K562 (cell line): ENCODE measurements around the gene STX17. TPM values are rescaled to one million over a fixed set of nuclear protein-coding genes. Genes with fewer than 3 reads are reported as not detected.

Experiments used
- ATAC-seq: fragments of 200-7000 bp; cut with Tn5 transposase; 3 replicates; pipeline ENCODE4 v1.9.1; 2020; ENCODE audit warnings: moderate library complexity
- BruUV-seq: library from RNA; stranded (reverse); fragments of 400-500 nt; replicated peaks from 2 replicates; lab custom pipeline; 2021; lab: Mats Ljungman, UMichigan
- CTCF ChIA-PET: fragments of 300-600 bp; formaldehyde crosslinking; extraction: SDS; loops from one replicate; lab custom pipeline; 2021; ENCODE audit warnings: low intra/inter-chr PET ratio; lab: Yijun Ruan, JAX
- POLR2A ChIA-PET: fragments of 300-600, 350-650 bp; sonication (Branson Sonifier 250); formaldehyde crosslinking; extraction: SDS; loops from one replicate; lab custom pipeline; 2021; ENCODE audit warnings: antibody characterized with exemption, inconsistent platforms; lab: Yijun Ruan, JAX
- DNase-seq, 4 experiments: peaks; one replicate each; pipeline versions ENCODE4 v3.0.0 to v3.0.0-alpha.2; 2011 to 2018; ENCODE audit warnings: low spot score in 3 of 4, mixed read lengths in 3 of 4; ENCODE audit errors: extremely low read depth in 1 of 4
- FAIRE-seq: peaks from 2 replicates; lab custom pipeline; 2011; peaks lifted over from hg19 to GRCh38; lab: Jason Lieb, UNC
- H2AFZ ChIP-seq: 2 replicates; pipeline ENCODE4 v1.6.0; 2011; ENCODE audit warnings: low read depth, low read length, control low read depth, inconsistent platforms
- H3K27ac ChIP-seq: fragments of 200-600 bp; 3 replicates; pipeline ENCODE4 v1.8.0; 2011; ENCODE audit warnings: low read depth, mild to moderate bottlenecking, control low read depth, inconsistent platforms, low read length, moderate library complexity, mixed read lengths; ENCODE audit errors: extremely low read depth
- H3K27me3 ChIP-seq, 2 experiments: fragments of 300-600 bp in 1 of 2; 2 replicates in 1 of 2; 3 replicates in 1 of 2; pipeline versions ENCODE4 v1.6.0 to v1.8.0; 2011; ENCODE audit warnings: inconsistent platforms in 2 of 2, low read length in 2 of 2, mild to moderate bottlenecking in 1 of 2, mixed read lengths in 1 of 2, moderate library complexity in 1 of 2; ENCODE audit not compliant: control insufficient read depth in 2 of 2, insufficient read depth in 2 of 2
- H3K36me3 ChIP-seq: fragments of 300-600 bp; 3 replicates; pipeline ENCODE4 v1.8.0; 2011; ENCODE audit warnings: mild to moderate bottlenecking, low read length, inconsistent platforms; ENCODE audit not compliant: control insufficient read depth, insufficient read depth
- H3K4me1 ChIP-seq, 2 experiments: fragments of 200-600 bp in 1 of 2; replicated peaks in 1 of 2; 2 replicates in 1 of 2; 3 replicates in 1 of 2; pipeline versions ENCODE4 v1.5.1 to v1.8.0; 2011; ENCODE audit warnings: inconsistent platforms in 2 of 2, low read length in 2 of 2, mild to moderate bottlenecking in 1 of 2, mixed read lengths in 1 of 2, moderate library complexity in 1 of 2; ENCODE audit not compliant: control insufficient read depth in 2 of 2, insufficient read depth in 2 of 2
- H3K4me2 ChIP-seq: 2 replicates; pipeline ENCODE4 v1.6.1; 2011; ENCODE audit warnings: low read length, control low read depth, inconsistent platforms, mixed read lengths; ENCODE audit not compliant: insufficient read depth
- H3K4me3 ChIP-seq: fragments of 200-600 bp; sonication (generic), shearing (Covaris generic); 2 replicates; pipeline ENCODE4 v1.5.1; 2016; ENCODE audit warnings: control low read depth, inconsistent platforms
- H3K79me2 ChIP-seq: fragments of 200-600 bp; 3 replicates; pipeline ENCODE4 v1.8.0; 2011; ENCODE audit warnings: low read length, inconsistent platforms; ENCODE audit not compliant: control insufficient read depth, insufficient read depth
- H3K9ac ChIP-seq, 2 experiments: 2 replicates each; pipeline versions ENCODE4 v1.6.0 to v1.6.1; 2011; ENCODE audit warnings: low read depth in 2 of 2, low read length in 2 of 2, control low read depth in 1 of 2, inconsistent platforms in 1 of 2, mild to moderate bottlenecking in 1 of 2, mixed read lengths in 1 of 2; ENCODE audit not compliant: insufficient read depth in 1 of 2
- H3K9me1 ChIP-seq: one replicate; pipeline ENCODE4 v1.6.0; 2011; ENCODE audit warnings: inconsistent platforms, mild to moderate bottlenecking, low read length, moderate library complexity; ENCODE audit not compliant: control insufficient read depth, insufficient read depth
- H3K9me3 ChIP-seq: replicated peaks from 2 replicates; pipeline ENCODE4 v1.5.1; 2011; ENCODE audit warnings: low read depth, low read length, inconsistent platforms; ENCODE audit not compliant: control insufficient read depth, insufficient read depth
- H4K20me1 ChIP-seq: replicated peaks from 2 replicates; pipeline ENCODE4 v1.6.1; 2011; ENCODE audit warnings: low read length, inconsistent platforms, mixed read lengths; ENCODE audit not compliant: control insufficient read depth, insufficient read depth
- CBX3 ChIP-seq, 2 experiments: IDR thresholded peaks; 1 replicate in 1 of 2; 2 replicates in 1 of 2; pipeline ENCODE4 v1.6.1; 2012; ENCODE audit warnings: inconsistent platforms in 2 of 2, low read length in 2 of 2, borderline replicate concordance in 1 of 2, control low read depth in 1 of 2
- CBX5 ChIP-seq: IDR thresholded peaks from 2 replicates; pipeline ENCODE4 v1.6.1; 2014; ENCODE audit warnings: low read depth, borderline replicate concordance
- CHAMP1 ChIP-seq: fragments of 450-650 bp; IDR thresholded peaks from 2 replicates; pipeline ENCODE4 v1.6.1; 2016; ENCODE audit warnings: mild to moderate bottlenecking
- EGR1 ChIP-seq: fragments of 450-650 bp; conservative IDR thresholded peaks from 2 replicates; pipeline ENCODE4 v1.6.1; 2017; ENCODE audit warnings: mild to moderate bottlenecking
- LARP7 ChIP-seq: fragments of 450-650 bp; IDR thresholded peaks from 2 replicates; pipeline ENCODE4 v1.6.1; 2016
- MBD1 ChIP-seq: fragments of 250-450 bp; sonication (Bioruptor Pico); IDR thresholded peaks from 2 replicates; pipeline ENCODE4 v1.8.0; 2022; ENCODE audit warnings: inconsistent platforms
- SAFB ChIP-seq: fragments of 200-400 bp; formaldehyde crosslinking; IDR thresholded peaks from 2 replicates; pipeline ENCODE4 v1.6.1; 2017; ENCODE audit warnings: low read depth, low read length, borderline replicate concordance
- TRIM24 ChIP-seq, 2 experiments: fragments of 450-650 bp; IDR thresholded peaks; 2 replicates each; pipeline ENCODE4 v1.6.1; 2016
- TRIM28 ChIP-seq: fragments of 450-650 bp; IDR thresholded peaks from 2 replicates; pipeline ENCODE4 v1.6.1; 2017
- ZNF224 ChIP-seq: sonication (generic); formaldehyde crosslinking; IDR thresholded peaks from 2 replicates; pipeline ENCODE4 v1.8.0; 2022; ENCODE audit warnings: mild to moderate bottlenecking, missing genetic modification reagents
- ZNF280A ChIP-seq: fragments of 450-650 bp; IDR thresholded peaks from 2 replicates; pipeline ENCODE4 v1.6.1; 2018; ENCODE audit warnings: mild to moderate bottlenecking, low read depth; ENCODE audit not compliant: partially characterized antibody
- ZNF512 ChIP-seq: IDR thresholded peaks from 2 replicates; pipeline ENCODE4 v1.6.1; 2016; ENCODE audit warnings: missing genetic modification characterization, missing compliant biosample characterization
- ZNF696 ChIP-seq: fragments of 250-450 bp; sonication (Bioruptor Pico); conservative IDR thresholded peaks from 2 replicates; pipeline ENCODE4 v1.4.0; 2020; ENCODE audit warnings: mild to moderate bottlenecking, moderate library complexity
- WGBS: fragments of 100-300 bp; shearing (Covaris generic); methylation state at CpG from one replicate; pipeline ENCODE4 v1.1.6; 2016; ENCODE audit warnings: low coverage, mixed read lengths; ENCODE audit not compliant: insufficient coverage; ENCODE audit errors: missing lambda C conversion rate; 5-methylcytosine and 5-hydroxymethylcytosine counted together
- in situ Hi-C: fragments of 300-500 bp; cut with MboI; formaldehyde crosslinking; loops from 4 replicates; pipeline ENCODE4 v1.15.0; 2018; ENCODE audit warnings: inconsistent platforms, mixed read lengths
- intact Hi-C: fragments of 100-400 bp; cut with micrococcal nuclease; formaldehyde crosslinking; loops from 2 replicates; pipeline ENCODE4 v1.14.2; 2022
- polyA plus RNA-seq, 8 experiments: library from polyadenylated mRNA; depleted of rRNA in 4 of 8; stranded (reverse) in 5 of 8; unstranded in 3 of 8; fragments of >200 nt; fragmentation: Nextera tagmentation in 2 of 8; fragmentation: Illumina TruSeq in 1 of 8; extraction: Ambion mirVana in 2 of 8; extraction: Trizol in 1 of 8; gene quantifications; 2 replicates each; pipeline versions ENCODE4 v1.2.1 to v1.2.3, GENCODE V29; 2011 to 2014; ENCODE audit warnings: inconsistent platforms in 1 of 8, missing spikeins in 1 of 8
- total RNA-seq, 7 experiments: library from RNA; depleted of rRNA in 6 of 7; stranded (reverse); fragments of >200 nt in 6 of 7; fragmentation: Illumina TruSeq in 2 of 7; extraction: Trizol in 2 of 7; gene quantifications; 2 replicates each; pipeline versions ENCODE4 v1.2.1 to v1.2.3, GENCODE V29; 2011 to 2021; ENCODE audit warnings: low replicate concordance in 1 of 7

The STX17 gene
- total and polyA plus RNA-seq, 9 of the 15 experiments (the other 6 are each of a cell fraction or from before 2014, with no cell fraction given): 14.4 to 25.1 (median 19.0) TPM

GRCh38 chr9:99925541-99925940 is 19.1 kb downstream of the STX17 start:
- FAIRE-seq (no peak), DNase-seq (no peak), ATAC-seq (no peak)
- WGBS: 50% methylated on average over 4 of the region's 4 CpGs
- no TSS peak for BruUV-seq
- Histone ChIP-seq H3K4me1 (peaks cover 0 to 9% of the 10 kb centered on the region in 2 experiments; a peak in 2 of 5 replicates), H3K79me2 (no peaks in the 10 kb centered on the region), H3K36me3 (peaks cover 23% of the 10 kb centered on the region), H2AFZ (no peak overlapping the region), H3K9me1 (no peaks in the 10 kb centered on the region), H4K20me1 (no peaks in the 10 kb centered on the region), H3K27ac (no peak overlapping the region), H3K9me3 (no peaks in the 10 kb centered on the region), H3K27me3 (no peaks in the 10 kb centered on the region), H3K9ac (no peak overlapping the region), H3K4me3 (no peak overlapping the region), H3K4me2 (no peak overlapping the region)
- in situ Hi-C loops: no loop called here
- intact Hi-C loops: no loop called here
- CTCF ChIA-PET: no interaction called here
- TF ChIP-seq EGR1 (no peak), ZNF512 (0 out of 2 replicates have a peak, but pooled peaks have one; percentile 14), ZNF224 (CRISPR knock-in tag) (no peak), CHAMP1 (peak; percentile 80), CBX3 (IDR thresholded peaks at IDR 0.05; ENCODE audit: borderline replicate concordance in 1 of 2, low read length in 2 of 2) (peak in 1 of 2 experiments; percentile 98; a peak in 2 of 3 replicates), SAFB (no peak), CBX5 (peak; percentile 83; the same call in 1 of the 2 replicates), TRIM24 (IDR thresholded peaks at IDR 0.05) (peak; percentile 94 to 96), TRIM28 (peak; percentile 95), LARP7 (peak; percentile 55; the same call in 1 of the 2 replicates), ZNF280A (peak; percentile 78), ZNF696 (no peak), MBD1 (CRISPR knock-in tag) (peak; percentile 57; the same call in 1 of the 2 replicates)
- POLR2A ChIA-PET: interaction anchor here (0.7 kb wide), 1 partner anchor 99 kb away, joined by 4 read pairs; no protein-coding TSS in a partner anchor
